Cerebellar nuclear complex (tissue), 1 donor: ENCODE data around the gene SENP1.

Experiments
- DNase-seq, 2 experiments: peaks; one replicate each; lab custom pipeline; 2025; lab: John Stamatoyannopoulos, UW

Gene SENP1

GRCh38 chr12:48036818-48037217, 69.1 kb downstream of the SENP1 start:
- DNase-seq, result no peak

- no peak for DNase-seq
Observed at GRCh38 chr12:48034835-48035805, 70.8 kb downstream of the SENP1 start.

- DNase-seq, result no peak
Observed at GRCh38 chr12:48033451-48033850, 72.4 kb downstream of the SENP1 start.

- DNase-seq, result no peak
Observed at GRCh38 chr12:48032597-48032996, 73.3 kb downstream of the SENP1 start.

GRCh38 chr12:48031135-48031960, 74.5 kb downstream of the SENP1 start:
- DNase-seq, result no peak

- no peak for DNase-seq
Observed at GRCh38 chr12:48030173-48030650, 75.7 kb downstream of the SENP1 start.

- DNase-seq, result no peak
Observed at GRCh38 chr12:48029491-48030172, 76.2 kb downstream of the SENP1 start.

GRCh38 chr12:48028541-48029431, 77.1 kb downstream of the SENP1 start:
- no peak for DNase-seq

- DNase-seq, result no peak
Observed at GRCh38 chr12:48027183-48028002, 78.5 kb downstream of the SENP1 start.

- DNase-seq, result no peak
Observed at GRCh38 chr12:48026060-48026827, 79.6 kb downstream of the SENP1 start.

GRCh38 chr12:48025281-48025680, 80.6 kb downstream of the SENP1 start:
- no peak for DNase-seq

GRCh38 chr12:48024735-48025134, 81.1 kb downstream of the SENP1 start:
- DNase-seq, result no peak

GRCh38 chr12:48023386-48023785, 82.5 kb downstream of the SENP1 start:
- no peak for DNase-seq

GRCh38 chr12:48022676-48023385, 83.0 kb downstream of the SENP1 start:
- DNase-seq, result no peak

GRCh38 chr12:48022180-48022521, 83.7 kb downstream of the SENP1 start:
- DNase-seq, result no peak

- no peak for DNase-seq
Observed at GRCh38 chr12:48021485-48022179, 84.2 kb downstream of the SENP1 start.

GRCh38 chr12:48019639-48020265, 86.1 kb downstream of the SENP1 start:
- DNase-seq, result no peak

GRCh38 chr12:48018618-48018995, 87.3 kb downstream of the SENP1 start:
- no peak for DNase-seq
